Muscle of leg (tissue), 11 donors: ENCODE results near the gene TAF3. TPM values are rescaled to one million over a fixed set of nuclear protein-coding genes. Genes with fewer than 3 reads are reported as not detected.

ENCODE experiments used
- DNase-seq: peaks from one replicate; pipeline ENCODE4 v3.0.0; 2013
- H3K27ac ChIP-seq: one replicate; pipeline ENCODE4 v1.5.1; 2013; ENCODE audit warnings: mild to moderate bottlenecking, low read length, control low read depth
- H3K27me3 ChIP-seq: one replicate; pipeline ENCODE4 v1.6.1; 2013; ENCODE audit warnings: low read length; ENCODE audit not compliant: control insufficient read depth, insufficient read depth
- H3K36me3 ChIP-seq: one replicate; pipeline ENCODE4 v1.6.1; 2013; ENCODE audit warnings: low read length; ENCODE audit not compliant: control insufficient read depth, insufficient read depth
- H3K4me1 ChIP-seq: one replicate; pipeline ENCODE4 v1.6.1; 2013; ENCODE audit warnings: low read length; ENCODE audit not compliant: control insufficient read depth, insufficient read depth
- H3K4me3 ChIP-seq: one replicate; pipeline ENCODE4 v1.5.1; 2013; ENCODE audit warnings: low read length, control low read depth
- H3K9me3 ChIP-seq: replicated peaks from 2 replicates; pipeline ENCODE4 v1.6.1; 2013; ENCODE audit warnings: low read depth, low read length; ENCODE audit not compliant: control insufficient read depth
- WGBS: methylation state at CpG from one replicate; pipeline ENCODE4 v1.1.5; 2013; ENCODE audit warnings: missing lambda C conversion rate; ENCODE audit not compliant: insufficient coverage; 5-methylcytosine and 5-hydroxymethylcytosine counted together
- polyA plus RNA-seq, 8 donors: library from polyadenylated mRNA; unstranded; fragments of 120-200 nt; gene quantifications; one replicate each; pipeline versions ENCODE4 v1.2.1 to v1.2.3, GENCODE V29; 2013; ENCODE audit warnings: inconsistent platforms in 1 of 8, low replicate concordance in 1 of 8; ENCODE audit not compliant: insufficient read length in 8 of 8, insufficient read depth in 1 of 8
- total RNA-seq: library from RNA; stranded (reverse); fragments of 120-200 nt; gene quantifications from one replicate; pipeline ENCODE4 v1.2.4, GENCODE V29; 2013

TAF3 gene
- total and polyA plus RNA-seq, 9 donors, result 2.0 to 7.4 (median 6.4) TPM

- H3K36me3 ChIP-seq, result no peaks in the 10 kb centered on the region
- H3K27me3 ChIP-seq, result no peaks in the 10 kb centered on the region
- H3K4me3 ChIP-seq, result no peak overlapping the region
- H3K27ac ChIP-seq, result no peak overlapping the region
- peaks cover 3% of the 10 kb centered on the region for H3K4me1 ChIP-seq
- H3K9me3 ChIP-seq, result no peaks in the 10 kb centered on the region
- DNase-seq, result no peak
Measured at GRCh38 chr10:7833210-7833609, 14.9 kb downstream of the TAF3 start.

GRCh38 chr10:7834262-7834661 is 16.0 kb downstream of the TAF3 start:
- peak overlapping the region; percentile 22 for H3K27ac ChIP-seq

GRCh38 chr10:7836571-7836970 is 18.3 kb downstream of the TAF3 start:
- no peaks in the 10 kb centered on the region for H3K36me3 ChIP-seq
- peaks cover 3% of the 10 kb centered on the region for H3K4me1 ChIP-seq
- DNase-seq, result no peak
- H3K27me3 ChIP-seq, result no peaks in the 10 kb centered on the region
- H3K4me3 ChIP-seq, result no peak overlapping the region
- 100% methylated on average over 1 of the region's 2 CpGs for WGBS
- H3K9me3 ChIP-seq, result no peaks in the 10 kb centered on the region
- no peak overlapping the region for H3K27ac ChIP-seq

More at GRCh38 chr10:7834262-7834661, 16.0 kb downstream of the TAF3 start:
- Histone ChIP-seq H3K9me3 (no peaks in the 10 kb centered on the region), H3K4me3 (no peak overlapping the region), H3K27me3 (no peaks in the 10 kb centered on the region), H3K36me3 (no peaks in the 10 kb centered on the region), H3K4me1 (peaks cover 3% of the 10 kb centered on the region)
- DNase-seq, result no peak
- WGBS, result no CpG with 5 or more reads among the region's 3 CpGs

- Histone ChIP-seq H3K4me1 (no peaks in the 10 kb centered on the region), H3K4me3 (no peak overlapping the region), H3K36me3 (no peaks in the 10 kb centered on the region), H3K27me3 (no peaks in the 10 kb centered on the region), H3K9me3 (no peaks in the 10 kb centered on the region), H3K27ac (no peak overlapping the region)
- no CpG with 5 or more reads among the region's 1 CpG for WGBS
- DNase-seq, result no peak
Measured at GRCh38 chr10:7846591-7846990, 28.3 kb downstream of the TAF3 start.

- Histone ChIP-seq H3K27ac (no peak overlapping the region), H3K4me1 (no peaks in the 10 kb centered on the region), H3K9me3 (no peaks in the 10 kb centered on the region), H3K36me3 (no peaks in the 10 kb centered on the region), H3K27me3 (no peaks in the 10 kb centered on the region), H3K4me3 (no peak overlapping the region)
- 60% methylated on average over 1 of the region's 4 CpGs for WGBS
- no peak for DNase-seq
Measured at GRCh38 chr10:7853226-7853842, 35.0 kb downstream of the TAF3 start.

- Histone ChIP-seq H3K27ac (no peak overlapping the region), H3K4me1 (no peaks in the 10 kb centered on the region), H3K27me3 (no peaks in the 10 kb centered on the region), H3K36me3 (no peaks in the 10 kb centered on the region), H3K4me3 (no peak overlapping the region), H3K9me3 (no peaks in the 10 kb centered on the region)
- DNase-seq, result no peak
- WGBS, result no CpG with 5 or more reads among the region's 3 CpGs
Measured at GRCh38 chr10:7853890-7854289, 35.6 kb downstream of the TAF3 start.

GRCh38 chr10:7855205-7855604 is 36.9 kb downstream of the TAF3 start:
- 50% methylated on average over 1 of the region's 4 CpGs for WGBS

GRCh38 chr10:7856678-7857077 is 38.4 kb downstream of the TAF3 start:
- no CpG with 5 or more reads among the region's 4 CpGs for WGBS
- H3K4me3 ChIP-seq, result no peak overlapping the region
- no peak overlapping the region for H3K27ac ChIP-seq
- H3K9me3 ChIP-seq, result peaks cover 6% of the 10 kb centered on the region
- no peaks in the 10 kb centered on the region for H3K4me1 ChIP-seq
- no peaks in the 10 kb centered on the region for H3K27me3 ChIP-seq
- H3K36me3 ChIP-seq, result no peaks in the 10 kb centered on the region
- DNase-seq, result no peak

More at GRCh38 chr10:7855205-7855604, 36.9 kb downstream of the TAF3 start:
- Histone ChIP-seq H3K27me3 (no peaks in the 10 kb centered on the region), H3K36me3 (no peaks in the 10 kb centered on the region), H3K4me1 (no peaks in the 10 kb centered on the region), H3K9me3 (no peaks in the 10 kb centered on the region), H3K27ac (no peak overlapping the region), H3K4me3 (no peak overlapping the region)
- DNase-seq, result no peak

GRCh38 chr10:7857262-7857661 is 39.0 kb downstream of the TAF3 start:
- H3K36me3 ChIP-seq, result no peaks in the 10 kb centered on the region
- no peaks in the 10 kb centered on the region for H3K27me3 ChIP-seq
- no CpG with 5 or more reads among the region's 4 CpGs for WGBS
- peaks cover 9% of the 10 kb centered on the region for H3K9me3 ChIP-seq
- no peak overlapping the region for H3K27ac ChIP-seq
- no peak overlapping the region for H3K4me3 ChIP-seq
- no peak for DNase-seq
- H3K4me1 ChIP-seq, result no peaks in the 10 kb centered on the region

- no peak overlapping the region for H3K4me3 ChIP-seq
- no peaks in the 10 kb centered on the region for H3K4me1 ChIP-seq
- DNase-seq, result no peak
- H3K27ac ChIP-seq, result no peak overlapping the region
- WGBS, result no CpG with 5 or more reads among the region's 4 CpGs
- peaks cover 16% of the 10 kb centered on the region for H3K9me3 ChIP-seq
- H3K36me3 ChIP-seq, result no peaks in the 10 kb centered on the region
- no peaks in the 10 kb centered on the region for H3K27me3 ChIP-seq
Measured at GRCh38 chr10:7861509-7862120, 43.3 kb downstream of the TAF3 start.

- H3K27ac ChIP-seq, result no peak overlapping the region
- peaks cover 16% of the 10 kb centered on the region for H3K9me3 ChIP-seq
- no peaks in the 10 kb centered on the region for H3K27me3 ChIP-seq
- no peak for DNase-seq
- no peak overlapping the region for H3K4me3 ChIP-seq
- H3K36me3 ChIP-seq, result no peaks in the 10 kb centered on the region
- H3K4me1 ChIP-seq, result no peaks in the 10 kb centered on the region
Measured at GRCh38 chr10:7862121-7862514, 43.8 kb downstream of the TAF3 start.
